Mesenchymal stem cell (in vitro differentiated cells and primary cell): ENCODE results near the gene FRY.

Experiments
- DNase-seq: peaks from one replicate; pipeline ENCODE4 v3.0.0-alpha.2; 2013
- H2AFZ ChIP-seq: one replicate; pipeline ENCODE4 v1.6.1; 2013; ENCODE audit warnings: low read depth, mild to moderate bottlenecking, control low read depth, inconsistent platforms, low read length, moderate library complexity
- H2AK5ac ChIP-seq: 2 replicates; pipeline ENCODE4 v1.6.1; 2013; ENCODE audit warnings: low read length, moderate library complexity, mild to moderate bottlenecking, inconsistent platforms; ENCODE audit not compliant: severe bottlenecking
- H2BK120ac ChIP-seq: one replicate; pipeline ENCODE4 v1.6.1; 2013; ENCODE audit warnings: low read depth, mild to moderate bottlenecking, inconsistent platforms, low read length, moderate library complexity
- H2BK12ac ChIP-seq, 2 experiments: one replicate each; pipeline ENCODE4 v1.6.1; 2013; ENCODE audit warnings: inconsistent platforms in 2 of 2, low read length in 2 of 2, mild to moderate bottlenecking in 2 of 2, moderate library complexity in 2 of 2, control low read depth in 1 of 2
- H2BK15ac ChIP-seq: one replicate; pipeline ENCODE4 v1.6.1; 2013; ENCODE audit warnings: mild to moderate bottlenecking, low read depth, inconsistent platforms; ENCODE audit not compliant: poor library complexity, severe bottlenecking
- H2BK5ac ChIP-seq: 2 replicates; pipeline ENCODE4 v1.6.1; 2013; ENCODE audit warnings: low read depth, mild to moderate bottlenecking, low read length, control low read depth, inconsistent platforms; ENCODE audit not compliant: poor library complexity, severe bottlenecking
- H3K14ac ChIP-seq, 2 experiments: one replicate each; pipeline ENCODE4 v1.6.1; 2013; ENCODE audit warnings: inconsistent platforms in 2 of 2, low read length in 2 of 2, control low read depth in 1 of 2, mild to moderate bottlenecking in 1 of 2, moderate library complexity in 1 of 2
- H3K18ac ChIP-seq, 2 experiments: one replicate each; pipeline ENCODE4 v1.6.1; 2013; ENCODE audit warnings: inconsistent platforms in 2 of 2, low read length in 2 of 2, control low read depth in 1 of 2, low read depth in 1 of 2, mild to moderate bottlenecking in 1 of 2
- H3K23ac ChIP-seq, 2 experiments: one replicate each; pipeline ENCODE4 v1.6.1; 2013; ENCODE audit warnings: inconsistent platforms in 2 of 2, low read length in 2 of 2, mild to moderate bottlenecking in 2 of 2, moderate library complexity in 2 of 2, control low read depth in 1 of 2
- H3K27ac ChIP-seq: 2 replicates; pipeline ENCODE4 v1.5.1; 2013; ENCODE audit warnings: mild to moderate bottlenecking, moderate library complexity, low read length, control low read depth, inconsistent platforms; ENCODE audit not compliant: poor library complexity, severe bottlenecking
- H3K27me3 ChIP-seq, 2 experiments: 2 replicates each; pipeline versions ENCODE4 v1.6.1 to v1.7.0; 2013; ENCODE audit warnings: low read length in 2 of 2, mild to moderate bottlenecking in 2 of 2, moderate library complexity in 2 of 2, control low read depth in 1 of 2, inconsistent platforms in 1 of 2; ENCODE audit not compliant: control insufficient read depth in 1 of 2, insufficient read depth in 1 of 2
- H3K36me3 ChIP-seq, 2 experiments: 2 replicates each; pipeline versions ENCODE4 v1.6.1 to v1.7.0; 2013; ENCODE audit warnings: low read length in 2 of 2, control low read depth in 1 of 2, inconsistent platforms in 1 of 2, low read depth in 1 of 2, mild to moderate bottlenecking in 1 of 2; ENCODE audit not compliant: insufficient read depth in 2 of 2, control insufficient read depth in 1 of 2
- H3K4ac ChIP-seq, 2 experiments: one replicate each; pipeline ENCODE4 v1.6.1; 2013; ENCODE audit warnings: inconsistent platforms in 2 of 2, low read length in 2 of 2, mild to moderate bottlenecking in 2 of 2, moderate library complexity in 2 of 2, control low read depth in 1 of 2, low read depth in 1 of 2
- H3K4me1 ChIP-seq: 2 replicates; pipeline ENCODE4 v1.6.1; 2013; ENCODE audit warnings: low read depth, low read length, control low read depth; ENCODE audit not compliant: control insufficient read depth, insufficient read depth
- H3K4me2 ChIP-seq: 2 replicates; pipeline ENCODE4 v1.6.1; 2013; ENCODE audit warnings: low read length, mild to moderate bottlenecking, inconsistent platforms; ENCODE audit not compliant: poor library complexity, severe bottlenecking
- H3K4me3 ChIP-seq, 2 experiments: 2 replicates each; pipeline versions ENCODE4 v1.5.1 to v1.7.0; 2013; ENCODE audit warnings: low read length in 2 of 2, mild to moderate bottlenecking in 2 of 2, control low read depth in 1 of 2, low read depth in 1 of 2; ENCODE audit not compliant: insufficient read depth in 1 of 2
- H3K79me1 ChIP-seq: replicated peaks from 2 replicates; pipeline ENCODE4 v1.6.1; 2013; ENCODE audit warnings: mild to moderate bottlenecking, control low read depth, low read length, inconsistent platforms; ENCODE audit not compliant: poor library complexity, severe bottlenecking
- H3K9ac ChIP-seq: 2 replicates; pipeline ENCODE4 v1.7.0; 2013; ENCODE audit warnings: mild to moderate bottlenecking, low read length, moderate library complexity
- H3K9me3 ChIP-seq: 2 replicates; pipeline ENCODE4 v1.7.0; 2013; ENCODE audit warnings: mild to moderate bottlenecking, low read length; ENCODE audit not compliant: control insufficient read depth
- H4K8ac ChIP-seq: one replicate; pipeline ENCODE4 v1.6.1; 2013; ENCODE audit warnings: inconsistent platforms, mild to moderate bottlenecking, low read length, moderate library complexity
- H4K91ac ChIP-seq: one replicate; pipeline ENCODE4 v1.6.1; 2013; ENCODE audit warnings: mild to moderate bottlenecking, low read length, inconsistent platforms
- WGBS: methylation state at CpG from one replicate; pipeline ENCODE4 v1.1.7; 2013; ENCODE audit warnings: mixed read lengths; 5-methylcytosine and 5-hydroxymethylcytosine counted together

The FRY gene

GRCh38 chr13:32136061-32136460 is 104.5 kb downstream of the FRY start:
- no peak overlapping the region for H3K27ac ChIP-seq
- peak; percentile 17 for DNase-seq
- no peaks in the 10 kb centered on the region for H3K4me1 ChIP-seq
- no peak overlapping the region for H2BK5ac ChIP-seq
- H3K27me3 ChIP-seq: no peaks in the 10 kb centered on the region
- H2BK120ac ChIP-seq: no peak overlapping the region
- 94% methylated on average over 2 of the region's 2 CpGs for WGBS
- H4K91ac ChIP-seq: no peak overlapping the region
- no peak overlapping the region for H3K23ac ChIP-seq
- H3K4ac ChIP-seq: no peak overlapping the region
- no peak overlapping the region for H2BK15ac ChIP-seq
- H3K18ac ChIP-seq: no peak overlapping the region
- H3K4me2 ChIP-seq: no peak overlapping the region
- no peaks in the 10 kb centered on the region for H3K79me1 ChIP-seq
- H2AK5ac ChIP-seq: no peak overlapping the region
- no peak overlapping the region for H3K4me3 ChIP-seq
- no peak overlapping the region for H2AFZ ChIP-seq
- peak overlapping the region; percentile 73 for H3K9ac ChIP-seq
- H3K14ac ChIP-seq: no peak overlapping the region
- H3K36me3 ChIP-seq: no peaks in the 10 kb centered on the region
- H4K8ac ChIP-seq: no peak overlapping the region
- no peaks in the 10 kb centered on the region for H3K9me3 ChIP-seq
- H2BK12ac ChIP-seq: no peak overlapping the region

GRCh38 chr13:32136716-32137115 is 105.1 kb downstream of the FRY start:
- H3K79me1 ChIP-seq: no peaks in the 10 kb centered on the region
- H3K27me3 ChIP-seq: no peaks in the 10 kb centered on the region
- no peak overlapping the region for H4K8ac ChIP-seq
- no peak overlapping the region for H3K9ac ChIP-seq
- H2BK12ac ChIP-seq: peak overlapping the region in 1 of 2 experiments; percentile 37
- no peak overlapping the region for H3K4me3 ChIP-seq
- no peaks in the 10 kb centered on the region for H3K4me1 ChIP-seq
- H2BK15ac ChIP-seq: no peak overlapping the region
- H2BK120ac ChIP-seq: peak overlapping the region; percentile 73
- H3K4me2 ChIP-seq: no peak overlapping the region
- H4K91ac ChIP-seq: peak overlapping the region; percentile 68
- H3K27ac ChIP-seq: no peak overlapping the region
- no peak for DNase-seq
- H2AK5ac ChIP-seq: no peak overlapping the region
- H3K4ac ChIP-seq: no peak overlapping the region
- no peaks in the 10 kb centered on the region for H3K36me3 ChIP-seq
- H3K14ac ChIP-seq: no peak overlapping the region
- no peak overlapping the region for H3K23ac ChIP-seq
- H3K18ac ChIP-seq: peak overlapping the region; percentile 48 to 62
- H2AFZ ChIP-seq: no peak overlapping the region
- no peak overlapping the region for H2BK5ac ChIP-seq
- 100% methylated on average over 1 of the region's 2 CpGs for WGBS
- no peaks in the 10 kb centered on the region for H3K9me3 ChIP-seq

- Histone ChIP-seq H3K36me3 (no peaks in the 10 kb centered on the region), H3K4ac (no peak overlapping the region), H4K91ac (no peak overlapping the region), H3K23ac (no peak overlapping the region), H4K8ac (no peak overlapping the region), H3K27me3 (no peaks in the 10 kb centered on the region), H2BK5ac (no peak overlapping the region), H2BK15ac (no peak overlapping the region), H2AFZ (no peak overlapping the region), H3K4me2 (no peak overlapping the region), H3K18ac (no peak overlapping the region), H3K14ac (no peak overlapping the region), H2BK12ac (no peak overlapping the region), H3K4me3 (no peak overlapping the region), H3K9me3 (no peaks in the 10 kb centered on the region), H3K9ac (no peak overlapping the region), H2BK120ac (no peak overlapping the region), H3K79me1 (no peaks in the 10 kb centered on the region), H3K4me1 (no peaks in the 10 kb centered on the region), H3K27ac (no peak overlapping the region), H2AK5ac (no peak overlapping the region)
- no peak for DNase-seq
- WGBS: 80% methylated on average over 5 of the region's 5 CpGs
Measured at GRCh38 chr13:32139251-32139650, 107.7 kb downstream of the FRY start.

- no peak overlapping the region for H4K91ac ChIP-seq
- no peak overlapping the region for H2BK5ac ChIP-seq
- no peak overlapping the region for H3K4me3 ChIP-seq
- H2BK12ac ChIP-seq: no peak overlapping the region
- no peaks in the 10 kb centered on the region for H3K36me3 ChIP-seq
- 94% methylated on average over 1 of the region's 2 CpGs for WGBS
- no peak overlapping the region for H3K27ac ChIP-seq
- DNase-seq: no peak
- H3K14ac ChIP-seq: no peak overlapping the region
- H3K4me2 ChIP-seq: no peak overlapping the region
- H3K79me1 ChIP-seq: no peaks in the 10 kb centered on the region
- no peak overlapping the region for H2AK5ac ChIP-seq
- H3K27me3 ChIP-seq: no peaks in the 10 kb centered on the region
- H3K18ac ChIP-seq: no peak overlapping the region
- H4K8ac ChIP-seq: no peak overlapping the region
- no peak overlapping the region for H3K4ac ChIP-seq
- H2BK120ac ChIP-seq: no peak overlapping the region
- no peaks in the 10 kb centered on the region for H3K4me1 ChIP-seq
- H3K9ac ChIP-seq: no peak overlapping the region
- no peak overlapping the region for H2AFZ ChIP-seq
- H3K23ac ChIP-seq: no peak overlapping the region
- no peak overlapping the region for H2BK15ac ChIP-seq
- no peaks in the 10 kb centered on the region for H3K9me3 ChIP-seq
Measured at GRCh38 chr13:32140109-32140508, 108.5 kb downstream of the FRY start.
